Retinal pigment epithelial cell (primary cell): ENCODE measurements around the gene SLC25A13.

Source experiments
- DNase-seq: peaks from one replicate; pipeline ENCODE4 v3.0.0-alpha.2; 2010; ENCODE audit warnings: low read depth
- H3K4me3 ChIP-seq: 2 replicates; pipeline ENCODE4 v1.5.1; 2011; ENCODE audit warnings: mild to moderate bottlenecking, low read length, control low read depth, moderate library complexity
- TF ChIP-seq, protein P1 (sequence below): conservative IDR thresholded peaks from 2 replicates; pipeline ENCODE4 v1.5.1; 2011; ENCODE audit warnings: low read depth, low read length, control low read depth, inconsistent platforms

Gene SLC25A13

GRCh38 chr7:96287559-96287958, 34.3 kb downstream of the SLC25A13 start:
- no peak for DNase-seq
- TF ChIP-seq, protein P1, sequence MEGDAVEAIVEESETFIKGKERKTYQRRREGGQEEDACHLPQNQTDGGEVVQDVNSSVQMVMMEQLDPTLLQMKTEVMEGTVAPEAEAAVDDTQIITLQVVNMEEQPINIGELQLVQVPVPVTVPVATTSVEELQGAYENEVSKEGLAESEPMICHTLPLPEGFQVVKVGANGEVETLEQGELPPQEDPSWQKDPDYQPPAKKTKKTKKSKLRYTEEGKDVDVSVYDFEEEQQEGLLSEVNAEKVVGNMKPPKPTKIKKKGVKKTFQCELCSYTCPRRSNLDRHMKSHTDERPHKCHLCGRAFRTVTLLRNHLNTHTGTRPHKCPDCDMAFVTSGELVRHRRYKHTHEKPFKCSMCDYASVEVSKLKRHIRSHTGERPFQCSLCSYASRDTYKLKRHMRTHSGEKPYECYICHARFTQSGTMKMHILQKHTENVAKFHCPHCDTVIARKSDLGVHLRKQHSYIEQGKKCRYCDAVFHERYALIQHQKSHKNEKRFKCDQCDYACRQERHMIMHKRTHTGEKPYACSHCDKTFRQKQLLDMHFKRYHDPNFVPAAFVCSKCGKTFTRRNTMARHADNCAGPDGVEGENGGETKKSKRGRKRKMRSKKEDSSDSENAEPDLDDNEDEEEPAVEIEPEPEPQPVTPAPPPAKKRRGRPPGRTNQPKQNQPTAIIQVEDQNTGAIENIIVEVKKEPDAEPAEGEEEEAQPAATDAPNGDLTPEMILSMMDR: no peak
- no peak overlapping the region for H3K4me3 ChIP-seq

GRCh38 chr7:96287132-96287531, 34.8 kb downstream of the SLC25A13 start:
- TF ChIP-seq, protein P1: no peak
- H3K4me3 ChIP-seq: no peak overlapping the region
- DNase-seq: no peak

GRCh38 chr7:96285579-96285978, 36.3 kb downstream of the SLC25A13 start:
- DNase-seq: no peak
- TF ChIP-seq, protein P1: no peak
- no peak overlapping the region for H3K4me3 ChIP-seq

- TF ChIP-seq, protein P1: no peak
- no peak overlapping the region for H3K4me3 ChIP-seq
- DNase-seq: no peak
These were observed 37.1 kb downstream of the SLC25A13 start for GRCh38 chr7:96284835-96285234.

DNA sequence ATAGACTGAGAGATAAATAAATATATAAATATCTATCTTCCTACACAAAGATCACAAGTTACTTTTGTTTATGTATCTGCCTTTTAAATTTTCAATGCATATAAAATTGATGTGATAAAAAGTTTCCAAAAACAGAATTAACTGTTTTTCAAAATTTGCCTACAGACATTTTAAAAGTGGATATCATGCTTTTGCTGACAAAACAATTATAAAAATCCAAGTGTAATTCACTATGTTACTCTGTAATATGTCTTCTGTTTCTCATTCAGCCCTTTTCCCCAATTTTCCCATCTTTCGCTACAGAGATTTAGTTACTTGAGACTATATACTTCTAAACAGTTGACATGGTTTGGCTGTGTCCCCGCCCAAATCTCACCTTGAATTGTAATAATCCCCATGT, 37.7 kb downstream of the SLC25A13 start:
- DNase-seq: no peak
- TF ChIP-seq, protein P1: no peak
- no peak overlapping the region for H3K4me3 ChIP-seq

GRCh38 chr7:96282835-96283234, 39.1 kb downstream of the SLC25A13 start:
- H3K4me3 ChIP-seq: no peak overlapping the region
- no peak for DNase-seq
- TF ChIP-seq, protein P1: no peak

- DNase-seq: no peak
- TF ChIP-seq, protein P1: no peak
These were observed 44.0 kb downstream of the SLC25A13 start for GRCh38 chr7:96277921-96278320.

More at GRCh38 chr7:96277921-96278320, 44.0 kb downstream of the SLC25A13 start:
- H3K4me3 ChIP-seq: no peak overlapping the region
